ENCODE results near the gene AK5.
A peak's percentile ranks its signal among the peaks of the same experiment; 100 is the strongest.

Gene AK5

GRCh38 chr1:77412069-77412819 lies 130.4 kb downstream of the AK5 start:
- H3K9me2 ChIP-seq (replicated peaks; ENCODE audit: control insufficient read depth, low read length) = no peaks in the 10 kb centered on the region

DNA sequence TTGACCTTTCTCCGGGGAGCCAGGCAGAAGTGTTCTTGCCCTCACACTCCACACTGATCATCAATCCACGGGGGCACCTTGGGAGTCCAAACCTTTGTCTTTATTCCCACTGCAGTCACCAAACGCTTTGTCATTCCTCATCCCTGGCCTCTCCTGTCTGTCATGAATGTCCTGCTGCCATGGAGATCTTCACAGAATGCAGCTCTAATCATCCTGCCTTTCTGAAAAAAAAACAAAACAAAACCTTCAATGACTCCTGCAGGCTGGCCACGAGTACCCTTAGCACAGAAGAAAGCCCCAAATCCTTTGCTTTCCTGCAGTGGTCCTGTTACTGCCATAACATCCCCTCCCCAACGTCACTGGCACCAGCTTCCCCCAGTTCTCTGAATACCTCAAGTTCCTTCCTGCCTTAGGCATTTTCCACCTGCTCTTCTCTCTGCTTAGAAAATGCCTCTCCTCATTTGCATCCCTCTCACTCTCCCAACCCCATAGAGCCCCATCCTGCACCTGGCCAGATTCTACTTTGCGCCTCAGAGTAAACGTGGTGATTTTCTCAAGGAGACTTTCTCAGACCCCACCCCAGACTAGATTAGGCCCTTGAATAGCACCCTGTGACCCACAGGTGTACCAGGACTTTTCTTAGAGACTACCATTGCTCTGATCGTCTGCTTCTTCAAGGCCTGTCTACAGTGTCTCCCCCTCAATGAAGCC lies 131.2 kb downstream of the AK5 start:
- peaks cover 57% of the 10 kb centered on the region for H3K27me3 ChIP-seq (ENCODE audit: control insufficient read depth, low read length)
- H3F3A ChIP-seq (ENCODE audit: control insufficient read depth, insufficient read depth) = no peaks in the 10 kb centered on the region
- H3K4me1 ChIP-seq (ENCODE audit: control insufficient read depth, low read length) = peaks cover 19% of the 10 kb centered on the region
- H3K27ac ChIP-seq (ENCODE audit: low read depth, low read length) = no peak overlapping the region
- TF ChIP-seq CTCF (IDR thresholded peaks at IDR 0.05; ENCODE audit: low read depth, low read length, poor library complexity, severe bottlenecking) = no peak
- no peak for TF ChIP-seq EZH2phosphoT487 (IDR thresholded peaks at IDR 0.05; ENCODE audit: borderline replicate concordance, low read length)
- peak overlapping the region; percentile 62 for H3K4me2 ChIP-seq (ENCODE audit: low read length)
- no peaks in the 10 kb centered on the region for H4K20me1 ChIP-seq (ENCODE audit: control insufficient read depth, insufficient read depth, low read depth, low read length)
- H3K4me3 ChIP-seq (ENCODE audit: low read length) = peak overlapping the region; percentile 34
- no peaks in the 10 kb centered on the region for H3K9me3 ChIP-seq (ENCODE audit: control insufficient read depth, insufficient read depth, low read length)
- no peaks in the 10 kb centered on the region for H3K9me2 ChIP-seq (replicated peaks; ENCODE audit: control insufficient read depth, low read length)
- no peaks in the 10 kb centered on the region for H3K79me2 ChIP-seq (ENCODE audit: control insufficient read depth, low read length)
- no peaks in the 10 kb centered on the region for H3K36me3 ChIP-seq (ENCODE audit: control insufficient read depth, low read length)

More at GRCh38 chr1:77412069-77412819, 130.4 kb downstream of the AK5 start:
- no peaks in the 10 kb centered on the region for H3F3A ChIP-seq (ENCODE audit: control insufficient read depth, insufficient read depth)
- H3K9me3 ChIP-seq (ENCODE audit: control insufficient read depth, insufficient read depth, low read length) = no peaks in the 10 kb centered on the region
- H3K36me3 ChIP-seq (ENCODE audit: control insufficient read depth, low read length) = no peaks in the 10 kb centered on the region
- no peaks in the 10 kb centered on the region for H3K79me2 ChIP-seq (ENCODE audit: control insufficient read depth, low read length)
- H3K4me1 ChIP-seq (ENCODE audit: control insufficient read depth, low read length) = peaks cover 19% of the 10 kb centered on the region
- no peak overlapping the region for H3K27ac ChIP-seq (ENCODE audit: low read depth, low read length)
- peaks cover 58% of the 10 kb centered on the region for H3K27me3 ChIP-seq (ENCODE audit: control insufficient read depth, low read length)
- no peak overlapping the region for H3K4me3 ChIP-seq (ENCODE audit: low read length)
- no peak overlapping the region for H3K4me2 ChIP-seq (ENCODE audit: low read length)
- no peaks in the 10 kb centered on the region for H4K20me1 ChIP-seq (ENCODE audit: control insufficient read depth, insufficient read depth, low read depth, low read length)
- no peak for TF ChIP-seq EZH2phosphoT487 (IDR thresholded peaks at IDR 0.05; ENCODE audit: borderline replicate concordance, low read length)
- TF ChIP-seq CTCF (IDR thresholded peaks at IDR 0.05; ENCODE audit: low read depth, low read length, poor library complexity, severe bottlenecking) = no peak

- H3K36me3 ChIP-seq (ENCODE audit: control insufficient read depth, low read length) = no peaks in the 10 kb centered on the region
- H3F3A ChIP-seq (ENCODE audit: control insufficient read depth, insufficient read depth) = no peaks in the 10 kb centered on the region
- H3K4me2 ChIP-seq (ENCODE audit: low read length) = peak overlapping the region; percentile 62
- H4K20me1 ChIP-seq (ENCODE audit: control insufficient read depth, insufficient read depth, low read depth, low read length) = no peaks in the 10 kb centered on the region
- no peak overlapping the region for H3K27ac ChIP-seq (ENCODE audit: low read depth, low read length)
- peaks cover 19% of the 10 kb centered on the region for H3K4me1 ChIP-seq (ENCODE audit: control insufficient read depth, low read length)
- peaks cover 57% of the 10 kb centered on the region for H3K27me3 ChIP-seq (ENCODE audit: control insufficient read depth, low read length)
- H3K9me3 ChIP-seq (ENCODE audit: control insufficient read depth, insufficient read depth, low read length) = no peaks in the 10 kb centered on the region
- H3K79me2 ChIP-seq (ENCODE audit: control insufficient read depth, low read length) = no peaks in the 10 kb centered on the region
- no peak for TF ChIP-seq CTCF (IDR thresholded peaks at IDR 0.05; ENCODE audit: low read depth, low read length, poor library complexity, severe bottlenecking)
- no peak for TF ChIP-seq EZH2phosphoT487 (IDR thresholded peaks at IDR 0.05; ENCODE audit: borderline replicate concordance, low read length)
- H3K9me2 ChIP-seq (replicated peaks; ENCODE audit: control insufficient read depth, low read length) = no peaks in the 10 kb centered on the region
- H3K4me3 ChIP-seq (ENCODE audit: low read length) = peak overlapping the region; percentile 34
Measured at GRCh38 chr1:77413541-77414335, 131.9 kb downstream of the AK5 start.
